Thymus (tissue), 11 donors: ENCODE measurements around the gene DNAJB12. TPM values are rescaled to one million over a fixed set of nuclear protein-coding genes. Genes with fewer than 3 reads are reported as not detected.
"Not testable (repeated sequence)": the region's sequence is repeated elsewhere in the genome, so short reads cannot be mapped to it uniquely, and the experiment has no call there.

Source experiments
- DNase-seq, 9 donors: peaks; one replicate each; pipeline ENCODE4 v3.0.0-alpha.2; 2013; ENCODE audit warnings: low spot score in 9 of 9, low read depth in 6 of 9, missing footprints in 1 of 9
- H3K27ac ChIP-seq, 2 donors: one replicate each; pipeline ENCODE4 v1.5.1; 2013; ENCODE audit warnings: control low read depth in 1 of 2, low read depth in 1 of 2, low read length in 1 of 2, mild to moderate bottlenecking in 1 of 2, moderate library complexity in 1 of 2
- H3K27me3 ChIP-seq, 2 donors: one replicate each; pipeline ENCODE4 v1.5.1; 2013; ENCODE audit warnings: low read length in 1 of 2; ENCODE audit not compliant: control insufficient read depth in 2 of 2, insufficient read depth in 1 of 2
- H3K36me3 ChIP-seq, 2 donors: one replicate each; pipeline ENCODE4 v1.5.1; 2013; ENCODE audit warnings: low read length in 1 of 2, mild to moderate bottlenecking in 1 of 2, moderate library complexity in 1 of 2; ENCODE audit not compliant: control insufficient read depth in 2 of 2, insufficient read depth in 2 of 2
- H3K4me1 ChIP-seq, 2 donors: one replicate each; pipeline ENCODE4 v1.5.1; 2013; ENCODE audit warnings: low read length in 2 of 2; ENCODE audit not compliant: control insufficient read depth in 2 of 2, insufficient read depth in 2 of 2
- H3K4me3 ChIP-seq, 2 donors: one replicate each; pipeline ENCODE4 v1.5.1; 2013; ENCODE audit warnings: low read length in 2 of 2, control low read depth in 1 of 2, mild to moderate bottlenecking in 1 of 2
- H3K9me3 ChIP-seq, 2 donors: one replicate each; pipeline ENCODE4 v1.5.1; 2013; ENCODE audit warnings: low read length in 1 of 2, mild to moderate bottlenecking in 1 of 2; ENCODE audit not compliant: control insufficient read depth in 2 of 2, insufficient read depth in 1 of 2
- WGBS: extraction: QIAGEN DNeasy Blood & Tissue Kit; methylation state at CpG from one replicate; pipeline ENCODE4 v1.1.7; 2013; 5-methylcytosine and 5-hydroxymethylcytosine counted together
- polyA plus RNA-seq: library from polyadenylated mRNA; stranded (reverse); fragments of 200-250 nt; gene quantifications from one replicate; pipeline ENCODE4 v1.2.3, GENCODE V29; 2013
- total RNA-seq: library from RNA; stranded (reverse); fragments of 120-200 nt; gene quantifications from one replicate; pipeline ENCODE4 v1.2.4, GENCODE V29; 2013
- donor health status: healthy.

The DNAJB12 gene
- total and polyA plus RNA-seq, 2 donors = 14.6 to 16.8 TPM

DNA sequence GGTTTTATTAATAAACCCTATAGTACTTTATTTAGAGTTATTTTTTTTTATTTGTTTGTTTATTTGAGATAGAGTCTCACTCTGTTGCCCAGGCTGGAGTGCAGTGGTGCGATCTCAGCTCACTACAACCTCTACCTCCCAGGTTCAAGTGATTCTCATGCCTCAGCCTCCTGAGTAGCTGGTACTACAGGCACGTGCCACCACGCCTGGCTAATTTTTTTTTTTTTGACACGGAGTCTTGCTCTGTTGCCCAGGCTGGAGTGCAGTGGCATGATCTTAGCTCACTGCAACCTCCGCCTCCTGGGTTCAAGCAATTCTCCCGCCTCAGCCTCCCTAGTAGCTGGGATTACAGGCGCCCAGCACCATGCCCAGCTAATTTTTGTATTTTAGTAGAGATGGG, 8.6 kb downstream of the DNAJB12 start:
- not testable (repeated sequence) for H3K4me3 ChIP-seq, H3K4me1 ChIP-seq, H3K27ac ChIP-seq, DNase-seq, H3K27me3 ChIP-seq, H3K9me3 ChIP-seq
- peaks cover 64 to 69% of the 10 kb centered on the region in 2 donors for H3K36me3 ChIP-seq
- 98% methylated on average over 7 of the region's 7 CpGs for WGBS

DNA sequence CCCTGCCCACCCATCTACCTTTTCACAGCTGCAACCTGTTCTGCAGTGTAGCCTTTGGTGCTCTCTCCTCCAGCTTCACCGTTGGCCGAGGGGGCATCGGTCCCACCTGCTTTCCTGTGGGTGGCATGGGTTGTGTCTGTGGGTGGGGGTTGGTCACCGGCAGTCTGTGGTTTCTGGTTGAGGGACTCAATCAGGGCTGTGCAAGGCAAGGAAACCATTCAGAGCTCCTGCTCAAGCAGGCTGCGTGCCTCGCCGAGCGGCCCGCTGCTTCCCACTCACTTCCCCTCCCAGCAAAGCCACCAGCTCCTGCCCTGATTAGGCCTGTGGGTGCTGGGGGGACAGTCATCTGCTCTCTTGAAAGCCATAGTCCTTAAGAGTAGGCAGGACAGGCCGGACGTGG, 9.8 kb downstream of the DNAJB12 start:
- 30% methylated on average over 11 of the region's 11 CpGs for WGBS
- no peaks in the 10 kb centered on the region for H3K27me3 ChIP-seq
- peaks cover 0 to 12% of the 10 kb centered on the region in 2 donors for H3K4me1 ChIP-seq
- no peak overlapping the region for H3K4me3 ChIP-seq
- H3K36me3 ChIP-seq = peaks cover 65 to 71% of the 10 kb centered on the region in 2 donors
- H3K9me3 ChIP-seq = no peaks in the 10 kb centered on the region
- no peak for DNase-seq
- H3K27ac ChIP-seq = peak overlapping the region in 1 of 2 donors; percentile 55

GRCh38 chr10:72342911-72343310, 11.8 kb downstream of the DNAJB12 start:
- H3K4me1 ChIP-seq = peaks cover 0 to 12% of the 10 kb centered on the region in 2 donors
- no peak overlapping the region for H3K4me3 ChIP-seq
- no peak for DNase-seq
- 97% methylated on average over 5 of the region's 5 CpGs for WGBS
- H3K27ac ChIP-seq = no peak overlapping the region
- H3K27me3 ChIP-seq = no peaks in the 10 kb centered on the region
- peaks cover 51 to 70% of the 10 kb centered on the region in 2 donors for H3K36me3 ChIP-seq
- H3K9me3 ChIP-seq = no peaks in the 10 kb centered on the region

DNA sequence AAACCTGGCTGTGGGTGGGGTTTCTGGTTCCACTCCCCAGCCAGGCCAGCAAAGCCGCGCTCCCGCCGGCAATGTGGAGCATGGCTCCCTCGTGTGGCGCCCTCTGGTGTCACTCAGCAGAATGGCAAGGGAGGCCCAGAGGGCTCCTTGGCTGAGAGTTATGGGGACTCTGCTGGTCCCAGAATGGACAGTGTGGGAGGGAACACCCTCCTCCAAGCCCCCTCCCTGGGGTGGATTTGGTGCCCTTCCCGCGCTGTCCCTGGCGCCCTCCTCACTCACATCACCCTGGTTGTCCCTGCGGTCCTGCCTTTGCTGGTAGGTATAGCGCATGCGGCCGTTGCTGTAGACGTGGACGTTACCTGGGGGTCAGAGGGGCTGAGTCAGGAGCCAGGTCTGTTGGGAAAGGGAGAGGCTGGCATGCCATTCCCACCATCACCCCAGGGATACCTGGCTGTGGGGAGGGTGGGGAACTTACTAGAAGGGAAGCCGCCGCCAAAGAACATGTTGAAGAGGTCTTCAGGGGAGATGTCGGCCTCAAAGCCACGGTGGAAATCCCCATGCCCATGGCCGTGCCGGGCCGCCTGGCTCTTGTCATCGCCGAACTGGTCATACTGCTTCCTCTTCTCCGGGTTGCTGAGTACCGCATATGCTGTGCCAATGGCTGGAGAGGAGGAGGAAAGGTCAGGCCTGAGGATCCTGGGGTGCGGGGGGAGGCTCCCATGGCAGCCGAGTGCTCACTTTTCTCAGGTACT, 14.0 kb downstream of the DNAJB12 start:
- 72% methylated on average over 28 of the region's 28 CpGs for WGBS
- no peak overlapping the region for H3K4me3 ChIP-seq
- peaks cover 57 to 88% of the 10 kb centered on the region in 2 donors for H3K36me3 ChIP-seq
- H3K27ac ChIP-seq = no peak overlapping the region
- DNase-seq = peak in 3 of 9 donors; percentile 61 to 72 (median 70)
- H3K9me3 ChIP-seq = no peaks in the 10 kb centered on the region
- no peaks in the 10 kb centered on the region for H3K27me3 ChIP-seq
- H3K4me1 ChIP-seq = peaks cover 17 to 29% of the 10 kb centered on the region in 2 donors

- H3K27me3 ChIP-seq = no peaks in the 10 kb centered on the region
- no peaks in the 10 kb centered on the region for H3K9me3 ChIP-seq
- WGBS = 93% methylated on average over 7 of the region's 7 CpGs
- no peak overlapping the region for H3K4me3 ChIP-seq
- peaks cover 38 to 87% of the 10 kb centered on the region in 2 donors for H3K36me3 ChIP-seq
- H3K27ac ChIP-seq = no peak overlapping the region
- H3K4me1 ChIP-seq = peaks cover 32 to 49% of the 10 kb centered on the region in 2 donors
- DNase-seq = no peak
Measured at GRCh38 chr10:72338180-72338579, 16.5 kb downstream of the DNAJB12 start.

DNA sequence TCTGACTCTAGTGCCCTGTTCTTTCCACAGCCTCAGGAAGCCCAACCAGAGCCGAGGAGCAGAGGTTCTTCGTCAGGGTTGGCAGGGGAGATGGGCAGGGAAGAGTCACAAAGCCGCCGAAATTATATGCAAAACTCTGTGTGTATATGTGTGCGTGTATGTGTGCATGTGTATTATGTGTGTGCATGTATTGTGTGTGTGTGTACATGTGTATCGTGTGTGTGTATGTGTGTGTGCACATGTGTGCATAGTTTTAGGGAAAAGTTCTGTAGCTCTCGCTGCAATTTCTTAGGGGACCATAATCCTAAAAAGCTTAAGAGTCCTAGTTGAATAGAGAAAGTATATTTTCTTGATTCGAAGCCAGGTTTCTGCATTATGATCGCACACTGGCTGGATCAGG, 17.0 kb downstream of the DNAJB12 start:
- Histone ChIP-seq H3K4me1 (peaks cover 37 to 53% of the 10 kb centered on the region in 2 donors), H3K36me3 (peaks cover 33 to 83% of the 10 kb centered on the region in 2 donors)

GRCh38 chr10:72337039-72337629, 17.6 kb downstream of the DNAJB12 start:
- WGBS = 53% methylated on average over 5 of the region's 5 CpGs
- H3K27me3 ChIP-seq = no peaks in the 10 kb centered on the region
- DNase-seq = peak in 3 of 9 donors; percentile 53 to 67 (median 65)
- H3K4me3 ChIP-seq = no peak overlapping the region
- H3K4me1 ChIP-seq = peaks cover 41 to 59% of the 10 kb centered on the region in 2 donors
- H3K9me3 ChIP-seq = no peaks in the 10 kb centered on the region
- peaks cover 27 to 77% of the 10 kb centered on the region in 2 donors for H3K36me3 ChIP-seq
- peak overlapping the region in 1 of 2 donors; percentile 18 for H3K27ac ChIP-seq

More for the DNA sequence above, 17.0 kb downstream of the DNAJB12 start:
- H3K9me3 ChIP-seq = no peaks in the 10 kb centered on the region
- no peak overlapping the region for H3K27ac ChIP-seq
- DNase-seq = no peak
- H3K27me3 ChIP-seq = no peaks in the 10 kb centered on the region
- WGBS = 96% methylated on average over 9 of the region's 9 CpGs
- no peak overlapping the region for H3K4me3 ChIP-seq

DNA sequence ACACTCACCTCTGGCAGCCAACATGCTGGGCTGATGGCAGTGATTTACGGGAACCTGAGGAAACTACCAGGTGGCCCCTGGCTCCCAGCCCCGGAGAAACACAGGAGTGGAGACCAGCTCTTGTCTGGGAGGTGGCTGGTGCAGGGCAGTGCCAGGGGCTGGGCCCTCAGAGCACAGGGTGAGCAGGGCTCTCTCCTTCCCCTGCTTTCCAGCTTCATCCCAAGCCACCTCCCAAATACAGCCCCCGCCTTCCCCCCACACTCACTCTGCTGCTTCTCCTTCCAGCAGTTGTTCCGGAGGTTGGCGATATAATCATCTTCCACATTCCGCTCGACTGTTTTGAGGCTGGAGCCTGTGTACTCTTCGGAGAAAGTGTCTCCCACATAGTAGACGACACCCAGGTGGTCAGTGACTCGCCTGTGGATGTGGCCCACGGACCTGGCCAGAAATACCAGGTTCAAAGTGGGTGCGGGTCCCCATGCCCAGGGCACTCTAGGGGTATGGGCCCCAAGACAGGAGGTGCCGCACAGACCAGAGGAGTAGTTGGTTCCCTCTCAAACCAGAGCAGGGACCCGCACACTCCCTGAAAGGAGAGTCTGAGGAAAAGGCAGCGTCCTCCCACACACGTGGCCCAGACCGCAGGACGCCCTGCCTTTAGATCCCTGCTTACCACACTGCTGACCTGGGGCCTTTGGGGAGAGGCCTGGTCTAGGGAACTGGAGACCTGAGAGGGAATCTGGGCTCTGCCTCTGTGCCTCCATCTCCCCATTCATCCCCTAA, 18.3 kb downstream of the DNAJB12 start:
- peaks cover 44 to 66% of the 10 kb centered on the region in 2 donors for H3K4me1 ChIP-seq
- peaks cover 23 to 70% of the 10 kb centered on the region in 2 donors for H3K36me3 ChIP-seq
- H3K9me3 ChIP-seq = no peaks in the 10 kb centered on the region
- H3K27me3 ChIP-seq = no peaks in the 10 kb centered on the region
- H3K27ac ChIP-seq = peak overlapping the region; percentile 85 to 93
- DNase-seq = no peak
- WGBS = 94% methylated on average over 18 of the region's 18 CpGs
- H3K4me3 ChIP-seq = no peak overlapping the region
